Measurements from ENCODE around the gene FCRL1.

Gene FCRL1

GRCh38 chr1:157774412-157774811 is 45.5 kb downstream of the FCRL1 start:
- CTCF ChIA-PET, result interaction anchor here (1.3 kb wide), 1 partner anchor 9 kb away, joined by 4 read pairs; no protein-coding TSS in a partner anchor
- no peak overlapping the region for H3K4me3 ChIP-seq (ENCODE audit: low read depth, low read length)

DNA sequence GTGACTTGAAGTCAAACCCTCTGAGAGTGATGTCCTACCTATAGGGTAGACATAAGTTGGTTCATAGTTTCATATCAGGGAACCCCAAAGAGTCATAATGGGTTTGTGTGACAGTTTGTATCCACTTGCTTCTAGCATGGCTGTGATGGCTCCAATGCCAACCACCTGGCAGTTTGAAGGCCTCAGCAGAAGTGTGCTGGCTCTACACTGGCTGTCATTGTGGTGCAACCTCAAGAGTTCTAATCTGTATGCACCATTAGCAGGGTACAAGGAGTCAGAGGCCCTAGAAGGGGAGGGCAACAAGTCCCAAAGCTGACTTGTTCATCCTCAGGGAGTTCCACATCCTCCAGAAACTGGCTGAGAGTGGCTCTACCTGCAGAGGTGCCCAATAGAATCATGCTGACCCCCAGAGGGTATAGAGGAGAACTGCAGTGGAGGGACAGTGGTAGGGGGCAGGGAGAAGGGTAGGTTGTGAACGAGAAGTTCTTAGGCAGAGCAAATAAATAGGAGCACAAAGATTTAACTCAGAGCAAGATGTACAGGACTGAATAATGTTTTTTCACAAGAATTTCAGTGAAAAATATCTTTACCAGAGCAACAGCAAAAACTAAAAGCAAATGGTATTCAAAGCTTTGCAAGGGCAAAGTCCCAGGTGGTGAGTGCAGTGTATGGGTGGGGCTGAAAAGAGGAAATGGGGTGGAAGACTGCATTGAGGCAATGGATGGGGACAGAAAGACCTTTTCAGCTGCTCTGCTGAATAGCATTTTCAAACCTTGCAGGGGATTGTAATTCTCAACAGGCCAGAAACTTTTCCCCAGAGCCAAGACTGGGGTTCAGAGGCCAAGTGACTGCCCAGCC is 46.2 kb downstream of the FCRL1 start:
- POLR2A ChIA-PET, result no interaction called here
- TF ChIP-seq, protein P1, sequence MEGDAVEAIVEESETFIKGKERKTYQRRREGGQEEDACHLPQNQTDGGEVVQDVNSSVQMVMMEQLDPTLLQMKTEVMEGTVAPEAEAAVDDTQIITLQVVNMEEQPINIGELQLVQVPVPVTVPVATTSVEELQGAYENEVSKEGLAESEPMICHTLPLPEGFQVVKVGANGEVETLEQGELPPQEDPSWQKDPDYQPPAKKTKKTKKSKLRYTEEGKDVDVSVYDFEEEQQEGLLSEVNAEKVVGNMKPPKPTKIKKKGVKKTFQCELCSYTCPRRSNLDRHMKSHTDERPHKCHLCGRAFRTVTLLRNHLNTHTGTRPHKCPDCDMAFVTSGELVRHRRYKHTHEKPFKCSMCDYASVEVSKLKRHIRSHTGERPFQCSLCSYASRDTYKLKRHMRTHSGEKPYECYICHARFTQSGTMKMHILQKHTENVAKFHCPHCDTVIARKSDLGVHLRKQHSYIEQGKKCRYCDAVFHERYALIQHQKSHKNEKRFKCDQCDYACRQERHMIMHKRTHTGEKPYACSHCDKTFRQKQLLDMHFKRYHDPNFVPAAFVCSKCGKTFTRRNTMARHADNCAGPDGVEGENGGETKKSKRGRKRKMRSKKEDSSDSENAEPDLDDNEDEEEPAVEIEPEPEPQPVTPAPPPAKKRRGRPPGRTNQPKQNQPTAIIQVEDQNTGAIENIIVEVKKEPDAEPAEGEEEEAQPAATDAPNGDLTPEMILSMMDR (IDR thresholded peaks at IDR 0.05; ENCODE audit: insufficient read depth, low read length, missing control alignments), result no peak
- no peak for DNase-seq (ENCODE audit: low read depth, low spot score)
- CTCF ChIA-PET, result no interaction called here
- H3K4me3 ChIP-seq (ENCODE audit: low read depth, low read length), result no peak overlapping the region

More at GRCh38 chr1:157774412-157774811, 45.5 kb downstream of the FCRL1 start:
- DNase-seq (ENCODE audit: low read depth, low spot score), result no peak
- POLR2A ChIA-PET, result no interaction called here
- TF ChIP-seq, protein P1 (IDR thresholded peaks at IDR 0.05; ENCODE audit: insufficient read depth, low read length, missing control alignments), result no peak

- ChIA-PET CTCF (no interaction called here), POLR2A (no interaction called here)
- DNase-seq (ENCODE audit: low read depth, low spot score), result no peak
- TF ChIP-seq, protein P1 (IDR thresholded peaks at IDR 0.05; ENCODE audit: insufficient read depth, low read length, missing control alignments), result no peak
- H3K4me3 ChIP-seq (ENCODE audit: low read depth, low read length), result no peak overlapping the region
Measured at GRCh38 chr1:157771661-157772425, 48.1 kb downstream of the FCRL1 start.

DNA sequence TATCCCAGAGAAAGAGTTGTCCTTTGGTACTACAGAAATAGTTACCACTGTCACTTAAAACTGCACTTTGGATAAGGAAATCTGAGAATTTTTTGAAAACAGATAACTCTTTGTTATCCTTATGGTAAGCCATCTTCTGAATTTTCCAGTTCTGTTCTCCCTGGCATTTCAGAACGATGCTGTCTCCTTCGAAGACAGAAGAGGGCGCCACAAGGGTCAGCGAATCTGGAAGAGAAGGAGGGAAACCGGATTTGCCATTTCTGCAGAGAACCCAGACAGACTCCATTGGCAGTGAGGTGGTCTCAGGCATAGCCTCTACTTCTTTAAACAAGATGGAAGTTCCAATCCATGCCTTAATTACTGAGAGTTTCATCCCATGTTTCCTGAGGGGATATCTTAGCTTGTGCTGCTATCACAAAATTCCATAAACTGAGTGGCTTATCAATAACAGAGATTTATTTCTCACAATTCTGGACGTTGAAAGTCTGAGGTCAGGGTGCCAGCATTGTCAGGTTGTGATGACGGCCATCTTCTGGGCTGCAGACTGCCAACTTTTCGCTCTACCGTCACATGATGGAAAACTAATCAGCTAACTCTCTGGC is 49.4 kb downstream of the FCRL1 start:
- TF ChIP-seq, protein P1 (IDR thresholded peaks at IDR 0.05; ENCODE audit: insufficient read depth, low read length, missing control alignments), result no peak
- CTCF ChIA-PET, result interaction anchor here (0.9 to 1.1 kb wide), 2 partner anchors 353 to 354 kb away, joined by 3 read pairs; no protein-coding TSS in a partner anchor
- POLR2A ChIA-PET, result no interaction called here
- H3K4me3 ChIP-seq (ENCODE audit: low read depth, low read length), result no peak overlapping the region
- no peak for DNase-seq (ENCODE audit: low read depth, low spot score)

DNA sequence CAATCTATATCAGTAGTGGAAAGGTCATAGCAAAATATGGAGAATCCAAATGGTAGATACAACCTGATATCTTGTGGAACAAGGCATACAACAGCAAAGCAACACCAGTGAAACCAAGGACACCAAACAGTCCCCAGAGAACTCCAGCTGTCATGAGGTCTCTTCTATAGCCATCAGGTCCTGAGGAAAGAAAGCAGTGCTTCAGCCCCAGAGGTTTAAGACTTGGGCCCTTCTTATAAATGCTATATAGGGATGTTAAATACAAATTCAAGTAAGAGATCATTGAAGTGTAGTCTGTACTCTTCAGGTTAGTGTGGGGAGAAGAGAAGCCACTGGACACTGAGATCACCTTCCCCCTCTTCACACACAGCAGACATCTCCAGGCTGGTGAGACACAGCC is 53.1 kb downstream of the FCRL1 start:
- ChIA-PET CTCF (no interaction called here), POLR2A (no interaction called here)
- TF ChIP-seq, protein P1 (IDR thresholded peaks at IDR 0.05; ENCODE audit: insufficient read depth, low read length, missing control alignments), result no peak
- DNase-seq (ENCODE audit: low read depth, low spot score), result no peak
- H3K4me3 ChIP-seq (ENCODE audit: low read depth, low read length), result no peak overlapping the region

DNA sequence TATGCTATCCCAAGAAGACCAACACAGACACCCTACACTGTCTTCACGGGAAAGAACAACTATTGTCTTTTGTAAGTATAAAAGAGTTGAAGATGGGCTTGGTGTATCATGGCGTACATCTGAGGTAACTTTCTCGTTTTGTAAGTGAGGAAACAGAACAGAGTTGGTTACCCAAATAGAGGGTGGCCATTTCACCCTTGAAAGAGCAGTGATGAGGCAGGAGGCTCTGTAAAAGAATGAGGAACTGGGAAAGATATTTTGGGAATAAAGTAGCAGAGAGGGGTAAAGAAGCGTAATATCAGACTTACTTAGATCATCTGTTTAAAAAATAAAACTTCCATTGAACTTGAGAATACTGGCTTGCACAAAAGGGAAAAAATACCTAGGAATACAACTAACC is 61.9 kb downstream of the FCRL1 start:
- POLR2A ChIA-PET, result no interaction called here

More for the DNA sequence above, 61.9 kb downstream of the FCRL1 start:
- TF ChIP-seq, protein P1 (IDR thresholded peaks at IDR 0.05; ENCODE audit: insufficient read depth, low read length, missing control alignments), result no peak
- CTCF ChIA-PET, result no interaction called here
- no peak overlapping the region for H3K4me3 ChIP-seq (ENCODE audit: low read depth, low read length)
- DNase-seq (ENCODE audit: low read depth, low spot score), result no peak

Measured in AG04449 (cell line).